Stimulated activated naive CD8-positive, alpha-beta T cell treated with anti-CD3 and anti-CD28 coated beads, Interleukin-15, amount 100 ng/mL, for 72 hours (primary cell): ENCODE measurements around the gene FGF10.

Experiments
- ATAC-seq: fragments of 150-1000 bp; cut with Tn5 transposase; 2 replicates; pipeline ENCODE4 v1.10.0; 2021; ENCODE audit warnings: mild to moderate bottlenecking, moderate library complexity
- DNase-seq, 2 donors: peaks; one replicate each; pipeline ENCODE4 v3.0.0; 2021 to 2022
- H3K27ac Mint-ChIP-seq, 2 donors: one replicate each; pipeline ENCODE4 v1.8.0; 2022; ENCODE audit warnings: mild to moderate bottlenecking in 2 of 2, mixed read lengths in 2 of 2, moderate library complexity in 2 of 2
- H3K27me3 Mint-ChIP-seq: one replicate; pipeline ENCODE4 v1.8.0; 2022; ENCODE audit warnings: mixed read lengths
- H3K4me1 Mint-ChIP-seq: one replicate; pipeline ENCODE4 v1.8.0; 2022; ENCODE audit warnings: mild to moderate bottlenecking, mixed read lengths
- H3K4me3 Mint-ChIP-seq, 2 donors: one replicate each; pipeline ENCODE4 v1.8.0; 2022; ENCODE audit warnings: mild to moderate bottlenecking in 2 of 2, mixed read lengths in 2 of 2, moderate library complexity in 1 of 2
- H3K9me3 Mint-ChIP-seq, 2 donors: one replicate each; pipeline ENCODE4 v1.8.0; 2022; ENCODE audit warnings: mixed read lengths in 2 of 2

Gene FGF10

DNA sequence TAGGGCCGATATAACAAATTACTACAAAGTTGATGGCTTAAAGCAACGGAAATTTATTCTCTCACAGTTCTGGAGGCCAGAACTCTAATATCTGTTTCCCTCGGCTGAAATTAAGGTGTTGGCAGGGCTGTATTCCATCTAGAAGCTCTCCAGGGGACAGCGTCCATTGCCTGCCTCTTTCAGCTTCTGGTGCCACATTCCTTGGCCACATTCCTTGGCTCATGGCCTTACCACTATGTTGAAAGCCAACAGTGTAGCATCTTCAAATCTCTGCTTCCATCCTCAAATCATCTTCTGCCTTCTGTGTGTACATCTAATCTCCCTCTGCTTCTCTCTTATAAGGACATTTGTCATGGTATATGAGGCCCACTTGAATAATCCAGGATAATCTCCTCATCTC is 17.2 kb downstream of the FGF10 start:
- no peak overlapping the region for H3K4me3 Mint-ChIP-seq
- H3K27me3 Mint-ChIP-seq = no peaks in the 10 kb centered on the region
- H3K4me1 Mint-ChIP-seq = no peaks in the 10 kb centered on the region
- peaks cover 5 to 11% of the 10 kb centered on the region in 2 donors for H3K9me3 Mint-ChIP-seq
- DNase-seq (no peak), ATAC-seq (no peak)
- no peak overlapping the region for H3K27ac Mint-ChIP-seq

DNA sequence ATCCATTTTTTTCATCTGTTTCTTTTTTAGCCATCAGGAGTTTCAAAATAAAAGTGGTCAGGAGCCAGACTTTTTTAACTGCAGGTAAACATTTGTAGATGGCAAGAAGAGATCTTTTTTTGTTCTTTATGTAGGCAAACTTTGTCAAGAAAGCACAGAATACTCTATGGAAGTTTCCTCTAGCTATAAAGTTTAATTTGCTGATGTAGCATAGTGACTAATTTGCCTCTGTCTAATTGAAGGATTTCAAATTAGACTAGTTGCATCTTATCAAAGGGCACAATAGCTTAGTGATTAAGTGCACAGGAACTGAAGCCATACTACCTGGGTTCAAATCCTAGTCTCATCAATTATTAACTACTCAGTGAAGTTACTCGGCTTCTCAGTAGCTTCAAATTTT is 22.0 kb downstream of the FGF10 start:
- Mint-ChIP-seq H3K4me1 (no peaks in the 10 kb centered on the region), H3K27me3 (no peaks in the 10 kb centered on the region), H3K27ac (no peak overlapping the region), H3K4me3 (no peak overlapping the region), H3K9me3 (peaks cover 0 to 4% of the 10 kb centered on the region in 2 donors)
- ATAC-seq (no peak), DNase-seq (no peak)

DNA sequence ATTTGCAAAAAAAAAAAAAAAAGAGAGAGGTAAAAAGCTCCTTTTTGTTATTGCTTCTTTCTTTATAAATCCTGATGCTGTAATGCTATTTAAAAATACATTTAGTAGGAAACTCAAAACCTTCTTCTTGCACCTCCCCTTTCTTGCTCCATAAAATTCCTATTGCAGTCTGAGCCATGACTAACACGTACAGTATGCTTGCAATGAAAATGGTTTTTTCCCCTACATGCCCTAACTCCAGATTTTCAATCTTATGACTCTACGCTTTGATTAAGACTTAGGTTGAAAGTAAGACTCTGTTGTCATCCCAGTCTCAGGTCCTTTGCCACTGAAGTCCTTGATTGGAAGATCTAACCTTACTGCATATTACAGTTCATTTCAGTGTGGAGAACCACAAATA is 23.9 kb downstream of the FGF10 start:
- Mint-ChIP-seq H3K27ac (no peak overlapping the region), H3K4me1 (no peaks in the 10 kb centered on the region), H3K9me3 (peaks cover 0 to 7% of the 10 kb centered on the region in 2 donors), H3K27me3 (no peaks in the 10 kb centered on the region), H3K4me3 (no peak overlapping the region)
- no peak for DNase-seq
- no peak for ATAC-seq

DNA sequence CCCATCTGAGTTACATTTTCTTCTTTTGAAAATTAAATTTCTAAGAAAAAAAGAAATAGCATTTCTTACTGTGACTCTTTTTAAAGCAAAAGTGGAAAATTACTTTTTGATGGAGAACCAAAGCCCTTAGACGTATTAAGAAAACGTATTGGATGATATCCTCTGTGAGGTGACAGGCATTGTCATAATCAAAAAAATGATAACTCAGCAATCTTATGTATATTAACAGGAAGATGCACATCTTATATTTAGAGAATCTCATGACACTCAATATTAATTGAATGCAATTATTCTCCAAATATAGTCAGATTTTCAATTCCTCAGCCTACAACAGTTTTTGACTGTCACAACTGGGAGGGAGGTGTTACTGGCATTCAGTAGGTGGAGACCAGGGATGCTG is 25.1 kb downstream of the FGF10 start:
- DNase-seq (no peak), ATAC-seq (no peak)
- H3K4me1 Mint-ChIP-seq = no peaks in the 10 kb centered on the region
- H3K9me3 Mint-ChIP-seq = peaks cover 0 to 7% of the 10 kb centered on the region in 2 donors
- H3K4me3 Mint-ChIP-seq = no peak overlapping the region
- H3K27me3 Mint-ChIP-seq = no peaks in the 10 kb centered on the region
- H3K27ac Mint-ChIP-seq = no peak overlapping the region

DNA sequence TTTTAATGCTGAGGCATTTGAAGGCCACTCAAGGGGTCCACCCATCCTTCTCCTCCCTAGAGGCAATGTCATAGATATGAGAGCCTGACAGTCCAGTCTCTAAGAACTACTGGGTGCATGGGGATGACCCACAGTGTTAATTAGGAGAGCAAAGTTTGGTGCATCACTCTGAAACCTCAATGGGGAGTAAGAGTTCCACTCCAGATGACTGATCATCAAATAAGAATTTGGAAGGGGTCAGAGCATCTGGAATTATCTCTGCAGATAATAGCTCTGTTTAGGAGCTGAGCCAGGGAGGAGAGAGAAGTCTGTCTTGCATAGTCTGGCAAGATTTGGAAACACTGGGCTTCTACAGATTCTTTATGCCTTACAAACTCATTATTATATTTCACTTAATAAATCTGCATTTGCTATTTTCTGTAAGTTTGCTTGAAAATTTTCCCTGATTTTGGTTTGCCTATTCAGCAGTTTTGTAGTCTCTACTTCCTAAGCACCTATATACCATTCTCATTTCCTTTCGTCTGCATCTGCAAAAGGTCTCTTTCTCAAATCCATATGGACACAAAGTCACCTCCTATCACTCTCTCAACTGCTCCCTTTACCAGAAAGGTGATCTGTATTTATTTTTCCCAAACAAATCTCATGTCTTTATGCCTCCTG is 27.7 kb downstream of the FGF10 start:
- Mint-ChIP-seq H3K27me3 (no peaks in the 10 kb centered on the region), H3K9me3 (peaks cover 0 to 7% of the 10 kb centered on the region in 2 donors), H3K27ac (no peak overlapping the region), H3K4me3 (no peak overlapping the region), H3K4me1 (no peaks in the 10 kb centered on the region)
- ATAC-seq = no peak
- DNase-seq = no peak

DNA sequence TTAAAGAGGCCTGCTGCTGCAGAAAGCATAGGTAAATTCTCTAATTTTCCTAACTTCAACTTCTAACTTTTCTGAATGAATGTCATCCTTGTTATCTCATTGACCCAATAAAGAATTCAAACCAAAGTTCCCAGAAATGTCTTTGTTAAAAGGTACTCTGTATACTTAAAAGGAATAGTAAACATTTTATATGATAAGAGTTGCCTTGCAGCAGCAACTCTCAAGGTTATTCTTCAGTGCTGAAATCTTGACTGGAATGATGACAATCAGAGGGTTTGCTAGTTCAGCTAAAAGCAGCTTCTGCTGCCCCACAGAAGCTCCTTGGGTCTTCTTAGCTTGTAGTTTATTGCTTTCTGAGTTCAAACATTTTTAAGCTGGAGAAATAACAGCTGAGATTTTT is 28.3 kb downstream of the FGF10 start:
- Mint-ChIP-seq H3K4me3 (no peak overlapping the region), H3K4me1 (no peaks in the 10 kb centered on the region), H3K9me3 (peaks cover 0 to 7% of the 10 kb centered on the region in 2 donors), H3K27me3 (no peaks in the 10 kb centered on the region), H3K27ac (no peak overlapping the region)
- no peak for ATAC-seq
- DNase-seq = no peak

DNA sequence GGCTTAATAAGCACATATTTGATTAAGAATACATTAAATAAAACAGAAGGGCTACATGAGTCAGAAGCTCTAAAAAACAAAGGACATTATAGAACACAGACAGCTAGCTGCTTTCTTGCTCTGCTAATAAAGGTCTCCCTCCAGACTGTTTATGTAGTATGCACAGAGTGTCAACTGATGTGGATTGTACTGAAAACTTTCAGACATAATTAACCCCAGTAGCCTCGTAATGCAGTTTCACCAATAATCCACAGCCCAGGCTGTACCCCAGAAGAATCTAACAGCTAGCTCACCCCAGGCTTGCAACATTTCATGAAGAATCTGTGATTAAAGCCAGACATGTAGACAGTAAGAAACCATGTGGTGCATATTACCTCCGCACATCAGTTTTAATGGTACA is 30.8 kb downstream of the FGF10 start:
- no peaks in the 10 kb centered on the region for H3K27me3 Mint-ChIP-seq
- ATAC-seq (no peak), DNase-seq (no peak)
- H3K27ac Mint-ChIP-seq = no peak overlapping the region
- no peak overlapping the region for H3K4me3 Mint-ChIP-seq
- peaks cover 0 to 7% of the 10 kb centered on the region in 2 donors for H3K9me3 Mint-ChIP-seq
- no peaks in the 10 kb centered on the region for H3K4me1 Mint-ChIP-seq

DNA sequence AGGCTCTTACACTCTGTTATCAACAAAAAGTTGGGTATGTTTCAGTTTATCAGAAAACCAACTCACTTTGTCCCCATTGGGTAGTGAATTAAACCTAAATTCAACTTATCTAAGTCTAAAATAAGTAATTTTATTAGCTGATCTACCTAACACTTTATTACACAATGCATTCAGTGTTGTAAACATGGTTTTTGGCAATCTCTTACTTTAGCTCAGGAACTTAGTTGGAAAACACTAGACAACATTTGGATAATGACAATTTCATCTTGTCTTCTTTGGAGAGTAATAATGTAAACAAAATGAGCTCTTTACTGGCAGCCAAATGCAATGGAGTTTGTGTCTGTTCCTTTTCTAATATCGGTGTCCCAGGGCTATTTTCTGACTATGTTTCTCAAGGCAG is 33.0 kb downstream of the FGF10 start:
- H3K27ac Mint-ChIP-seq = no peak overlapping the region
- H3K27me3 Mint-ChIP-seq = no peaks in the 10 kb centered on the region
- H3K4me3 Mint-ChIP-seq = no peak overlapping the region
- no peaks in the 10 kb centered on the region for H3K4me1 Mint-ChIP-seq
- ATAC-seq (no peak), DNase-seq (no peak)
- H3K9me3 Mint-ChIP-seq = no peaks in the 10 kb centered on the region

DNA sequence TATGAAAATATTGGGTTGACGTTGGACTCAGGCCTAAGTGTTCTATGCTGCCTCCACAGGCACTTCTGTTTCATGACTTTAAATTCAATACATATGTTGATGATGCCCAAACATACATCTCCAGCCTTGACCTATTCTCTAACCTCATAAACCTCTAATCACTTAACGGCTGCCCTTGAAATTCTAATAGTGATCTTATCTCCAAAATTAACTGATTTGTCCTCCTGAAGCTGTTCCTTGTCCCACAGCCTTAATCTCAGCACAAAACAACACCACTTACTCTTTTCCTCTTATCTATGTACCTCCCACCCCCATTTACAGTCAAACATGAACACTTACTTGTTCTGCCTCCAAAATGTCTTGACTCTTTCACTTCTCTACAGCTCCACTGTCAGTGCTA is 43.3 kb downstream of the FGF10 start:
- Mint-ChIP-seq H3K4me3 (no peak overlapping the region), H3K9me3 (no peaks in the 10 kb centered on the region), H3K27ac (no peak overlapping the region), H3K4me1 (no peaks in the 10 kb centered on the region), H3K27me3 (no peaks in the 10 kb centered on the region)
- ATAC-seq (no peak), DNase-seq (no peak)

DNA sequence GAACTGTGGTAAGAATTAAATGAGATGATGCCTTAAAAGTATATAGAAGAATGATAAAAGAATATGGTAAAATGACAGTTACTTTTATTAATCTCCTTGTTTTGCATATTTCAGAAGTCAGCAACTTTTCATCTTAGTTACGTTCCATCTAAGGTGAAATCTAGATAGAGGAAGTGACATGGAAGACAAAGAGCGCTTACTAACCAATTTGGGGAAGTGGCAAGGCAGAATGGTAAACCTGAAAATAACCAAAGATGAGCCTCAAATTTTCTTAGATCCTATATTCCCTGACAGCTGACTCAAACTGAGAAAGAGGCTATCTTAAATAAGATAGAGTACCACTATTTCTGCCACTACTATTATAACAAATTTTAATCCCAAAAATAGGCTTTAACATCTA is 52.5 kb downstream of the FGF10 start:
- ATAC-seq (no peak), DNase-seq (no peak)
- Mint-ChIP-seq H3K9me3 (no peaks in the 10 kb centered on the region), H3K4me3 (no peak overlapping the region), H3K4me1 (no peaks in the 10 kb centered on the region), H3K27ac (no peak overlapping the region), H3K27me3 (no peaks in the 10 kb centered on the region)

DNA sequence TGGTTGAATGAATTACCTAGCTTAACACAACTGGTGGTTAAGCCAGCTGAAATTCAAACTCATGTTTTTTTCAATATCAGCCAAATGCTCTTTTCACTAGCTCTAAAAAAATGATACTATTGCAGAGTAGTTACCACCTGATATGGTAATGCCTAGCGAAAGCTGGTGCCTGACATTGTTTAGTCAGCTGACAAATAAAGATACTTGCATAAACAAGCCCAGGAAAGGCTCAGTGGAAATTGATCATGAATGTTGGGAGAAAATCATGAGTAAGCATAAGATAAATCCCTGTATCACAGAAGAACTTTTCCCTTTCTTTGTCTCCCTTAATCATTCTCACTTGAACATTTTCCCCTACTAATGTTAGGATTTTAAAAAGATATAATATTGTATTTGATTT is 54.6 kb downstream of the FGF10 start:
- Mint-ChIP-seq H3K4me3 (no peak overlapping the region), H3K27me3 (no peaks in the 10 kb centered on the region), H3K27ac (no peak overlapping the region), H3K4me1 (no peaks in the 10 kb centered on the region), H3K9me3 (no peaks in the 10 kb centered on the region)
- ATAC-seq (no peak), DNase-seq (no peak)

DNA sequence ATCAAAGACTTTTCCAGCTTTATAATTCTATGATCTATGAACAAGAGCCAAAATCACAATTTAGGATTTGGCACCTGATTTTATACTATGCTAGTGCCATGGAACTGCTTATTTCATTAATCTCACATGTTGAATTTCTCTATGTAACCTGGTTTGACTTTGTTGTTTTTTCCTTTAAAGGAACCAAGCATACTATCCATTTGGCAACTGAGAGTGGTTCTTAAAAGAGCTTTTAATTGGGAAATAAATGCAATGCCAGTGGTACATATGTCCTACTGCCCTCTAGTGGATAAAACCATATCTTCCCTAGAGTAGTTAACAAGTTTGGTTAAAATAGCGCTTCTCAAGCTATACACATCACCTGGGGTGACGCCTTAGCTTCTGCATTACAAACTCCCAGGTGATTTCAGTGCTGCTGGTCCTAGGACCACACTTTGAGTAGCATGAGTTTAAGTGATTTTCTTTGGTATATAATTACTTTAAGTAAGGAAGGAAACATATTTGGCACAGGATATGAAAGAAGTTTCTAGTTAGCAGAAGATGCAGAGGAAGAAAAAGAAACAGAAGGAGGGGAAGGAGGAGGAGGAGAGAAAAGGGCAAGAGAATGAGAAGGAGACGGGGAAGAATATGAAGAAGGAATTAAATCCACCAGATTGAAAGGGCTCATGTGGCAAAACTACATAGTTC is 56.8 kb downstream of the FGF10 start:
- Mint-ChIP-seq H3K9me3 (no peaks in the 10 kb centered on the region), H3K27ac (no peak overlapping the region), H3K27me3 (no peaks in the 10 kb centered on the region), H3K4me1 (no peaks in the 10 kb centered on the region), H3K4me3 (no peak overlapping the region)
- ATAC-seq = no peak
- no peak for DNase-seq

DNA sequence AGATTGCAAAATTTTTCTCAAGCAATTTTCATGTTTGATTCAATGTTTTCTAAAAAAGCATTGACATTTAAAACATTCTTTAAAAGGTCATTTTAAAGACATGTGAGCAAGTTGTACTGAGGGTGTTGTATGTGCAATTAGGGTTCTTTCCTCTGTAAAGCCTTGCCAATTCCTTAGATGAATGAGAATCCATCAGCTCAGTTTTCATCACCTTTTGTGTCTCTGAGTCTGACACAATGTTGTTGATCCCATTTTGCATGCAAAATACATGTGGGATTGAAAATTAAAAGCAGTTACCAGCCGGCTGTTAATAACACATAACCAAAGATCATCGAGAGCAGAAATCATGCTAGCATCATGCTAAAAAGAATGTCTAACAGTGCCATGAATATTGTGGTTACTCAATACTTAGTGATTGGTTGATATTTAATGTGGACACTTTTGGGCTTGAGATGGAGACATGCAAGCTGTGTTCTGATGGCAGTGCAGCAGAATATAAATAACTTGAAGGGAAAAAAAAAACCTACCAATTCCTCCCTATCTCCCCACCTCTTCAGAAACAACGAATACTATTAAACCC is 57.7 kb downstream of the FGF10 start:
- H3K4me1 Mint-ChIP-seq = no peaks in the 10 kb centered on the region
- no peaks in the 10 kb centered on the region for H3K9me3 Mint-ChIP-seq
- no peak for DNase-seq

DNA sequence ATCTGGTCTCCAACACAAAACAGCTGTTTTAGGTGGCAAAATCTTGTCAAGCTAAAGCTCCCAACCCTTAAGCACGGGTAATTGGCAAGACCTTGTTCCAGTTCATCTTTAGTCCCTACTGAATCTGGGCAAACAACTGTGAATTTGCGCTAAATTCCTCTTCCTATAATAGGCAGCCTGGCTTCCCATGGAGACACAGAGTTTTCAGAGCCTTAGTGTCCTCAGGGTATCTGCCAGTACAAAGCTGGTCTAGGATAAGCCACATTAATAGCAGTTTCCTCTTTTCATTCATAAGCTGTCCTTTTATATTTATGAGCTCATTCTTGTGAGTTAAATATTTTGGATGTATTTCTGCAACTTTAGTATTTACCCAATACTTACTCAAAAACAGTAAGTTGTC is 59.5 kb downstream of the FGF10 start:
- no peaks in the 10 kb centered on the region for H3K27me3 Mint-ChIP-seq
- ATAC-seq = no peak
- DNase-seq = no peak
- H3K27ac Mint-ChIP-seq = no peak overlapping the region
- no peak overlapping the region for H3K4me3 Mint-ChIP-seq
- no peaks in the 10 kb centered on the region for H3K9me3 Mint-ChIP-seq
- no peaks in the 10 kb centered on the region for H3K4me1 Mint-ChIP-seq

More for the DNA sequence above, 57.7 kb downstream of the FGF10 start:
- ATAC-seq = no peak
- Mint-ChIP-seq H3K4me3 (no peak overlapping the region), H3K27me3 (no peaks in the 10 kb centered on the region), H3K27ac (no peak overlapping the region)

DNA sequence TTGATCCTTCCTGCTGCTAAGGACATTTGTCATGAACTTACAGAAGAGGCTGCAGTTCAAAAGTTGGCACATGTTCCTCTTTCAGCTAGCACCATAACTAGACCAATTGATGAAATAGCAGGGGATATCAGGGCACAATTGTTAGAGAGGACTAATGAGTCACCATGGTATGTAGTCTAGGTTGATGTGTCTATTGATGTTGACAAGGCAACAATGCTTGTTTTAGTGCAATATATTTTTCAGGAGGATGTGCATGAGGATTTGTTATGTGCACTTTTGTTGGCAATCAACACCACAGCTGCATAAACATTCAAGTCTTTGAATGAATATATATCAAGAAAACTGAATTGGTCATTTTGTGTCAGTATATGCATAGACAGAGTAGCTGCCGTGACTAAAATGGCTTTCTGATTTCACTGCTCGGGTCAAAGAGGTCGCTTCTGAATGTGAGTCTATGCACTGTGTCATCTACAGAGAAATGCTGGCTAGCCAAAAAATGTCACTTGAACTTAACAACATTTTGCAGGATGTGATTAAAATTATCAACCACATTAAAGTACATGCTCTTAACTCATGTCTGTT is 68.0 kb downstream of the FGF10 start:
- H3K27me3 Mint-ChIP-seq = no peaks in the 10 kb centered on the region
- H3K4me3 Mint-ChIP-seq = no peak overlapping the region
- H3K4me1 Mint-ChIP-seq = no peaks in the 10 kb centered on the region
- no peaks in the 10 kb centered on the region for H3K9me3 Mint-ChIP-seq
- ATAC-seq (no peak), DNase-seq (no peak)
- no peak overlapping the region for H3K27ac Mint-ChIP-seq

DNA sequence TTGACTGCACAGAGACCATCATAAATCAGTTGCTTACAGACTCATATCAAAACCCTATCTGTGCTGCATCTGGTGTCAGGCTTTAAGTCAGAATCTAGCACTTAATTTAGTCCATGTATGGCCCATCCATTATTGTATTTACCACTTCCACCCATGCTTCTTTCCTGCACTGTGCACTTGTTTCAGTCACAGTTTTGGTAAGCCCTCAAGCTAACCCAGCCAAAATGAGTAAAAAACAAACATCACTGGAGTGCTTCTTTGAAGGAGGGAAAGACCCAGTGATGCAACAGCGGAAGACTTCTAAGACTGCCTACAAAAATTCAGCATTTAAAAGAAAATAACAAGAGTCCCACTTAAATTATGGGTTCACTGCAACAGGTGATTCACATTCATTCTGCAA is 69.0 kb downstream of the FGF10 start:
- no peaks in the 10 kb centered on the region for H3K27me3 Mint-ChIP-seq
- no peak overlapping the region for H3K27ac Mint-ChIP-seq
- no peak overlapping the region for H3K4me3 Mint-ChIP-seq
- DNase-seq = no peak
- no peaks in the 10 kb centered on the region for H3K9me3 Mint-ChIP-seq
- no peaks in the 10 kb centered on the region for H3K4me1 Mint-ChIP-seq
- ATAC-seq = no peak
